ENCODE measurements around the gene CD2.

GRCh38 chr1:116786049-116786448, 31.8 kb downstream of the CD2 start:
- no peak for TF ChIP-seq CTCF (IDR thresholded peaks at IDR 0.05)
- TF ChIP-seq ZFX (IDR thresholded peaks at IDR 0.05; ENCODE audit: borderline replicate concordance) = no peak
